Stimulated activated CD8-positive, alpha-beta memory T cell treated with anti-CD3 and anti-CD28 coated beads, Interleukin-15, amount 100 ng/mL, for 1 hour (primary cell): ENCODE data around the gene MYO1B.

ENCODE experiments used
- DNase-seq: peaks from one replicate; pipeline ENCODE4 v3.0.0-alpha.2; 2020; ENCODE audit warnings: low read depth

Gene MYO1B

GRCh38 chr2:191462370-191462769 is 217.2 kb downstream of the MYO1B start:
- no peak for DNase-seq

- DNase-seq, result no peak
These were observed 218.6 kb downstream of the MYO1B start for GRCh38 chr2:191463790-191464189.

- DNase-seq, result no peak
These were observed 220.7 kb downstream of the MYO1B start for GRCh38 chr2:191465766-191466420.

- DNase-seq, result no peak
These were observed 221.9 kb downstream of the MYO1B start for GRCh38 chr2:191467113-191467512.

GRCh38 chr2:191470306-191470705 is 225.1 kb downstream of the MYO1B start:
- DNase-seq, result no peak

GRCh38 chr2:191474464-191474863 is 229.3 kb downstream of the MYO1B start:
- DNase-seq, result no peak
